Gastroesophageal sphincter (tissue), 3 donors: ENCODE results near the gene EPHB2.

Experiments used
- EP300 ChIP-seq: sonication (generic); formaldehyde crosslinking; IDR thresholded peaks from one replicate; pipeline ENCODE4 v1.6.1; 2017; ENCODE audit warnings: antibody characterized with exemption, mild to moderate bottlenecking
- POLR2A ChIP-seq, 2 donors: fragments of 450-650 bp; IDR thresholded peaks; one replicate each; pipeline ENCODE4 v1.6.1; 2017; ENCODE audit warnings: antibody characterized with exemption in 2 of 2, mild to moderate bottlenecking in 2 of 2, moderate library complexity in 1 of 2
- POLR2AphosphoS5 ChIP-seq: sonication (generic); formaldehyde crosslinking; IDR thresholded peaks from one replicate; pipeline ENCODE4 v1.6.1; 2017; ENCODE audit warnings: antibody characterized with exemption
- TF ChIP-seq, protein P1 (sequence below), 4 experiments: fragments of 200-600 bp in 2 of 4; fragments of 450-650 bp in 2 of 4; sonication (generic) in 1 of 4; IDR thresholded peaks; one replicate each; pipeline ENCODE4 v1.5.1; 2017 to 2019; ENCODE audit warnings: antibody characterized with exemption in 4 of 4, mild to moderate bottlenecking in 2 of 4, moderate library complexity in 2 of 4

DNA sequence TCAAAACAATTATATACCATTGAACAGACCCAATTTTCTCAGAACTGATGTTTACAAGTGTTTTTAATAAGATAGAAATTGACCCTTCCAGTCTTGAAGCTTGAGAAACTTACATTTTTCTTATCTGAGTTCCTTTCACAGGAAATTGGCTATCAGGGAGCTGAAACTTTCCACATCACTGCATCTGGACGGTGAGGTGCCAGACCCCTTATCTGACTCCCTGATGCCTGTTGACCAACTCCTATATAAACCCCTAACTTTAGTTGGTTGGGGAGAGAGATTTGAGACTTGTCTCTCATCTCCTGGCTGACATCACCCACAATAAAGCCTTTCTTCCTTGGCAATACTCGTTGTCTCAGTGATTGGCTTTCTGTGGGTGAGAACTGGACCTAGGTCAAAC, 230.6 kb downstream of the EPHB2 start:
- TF ChIP-seq POLR2A (IDR thresholded peaks at IDR 0.05) (no peak), POLR2AphosphoS5 (no peak), EP300 (no peak)
- TF ChIP-seq, protein P1, sequence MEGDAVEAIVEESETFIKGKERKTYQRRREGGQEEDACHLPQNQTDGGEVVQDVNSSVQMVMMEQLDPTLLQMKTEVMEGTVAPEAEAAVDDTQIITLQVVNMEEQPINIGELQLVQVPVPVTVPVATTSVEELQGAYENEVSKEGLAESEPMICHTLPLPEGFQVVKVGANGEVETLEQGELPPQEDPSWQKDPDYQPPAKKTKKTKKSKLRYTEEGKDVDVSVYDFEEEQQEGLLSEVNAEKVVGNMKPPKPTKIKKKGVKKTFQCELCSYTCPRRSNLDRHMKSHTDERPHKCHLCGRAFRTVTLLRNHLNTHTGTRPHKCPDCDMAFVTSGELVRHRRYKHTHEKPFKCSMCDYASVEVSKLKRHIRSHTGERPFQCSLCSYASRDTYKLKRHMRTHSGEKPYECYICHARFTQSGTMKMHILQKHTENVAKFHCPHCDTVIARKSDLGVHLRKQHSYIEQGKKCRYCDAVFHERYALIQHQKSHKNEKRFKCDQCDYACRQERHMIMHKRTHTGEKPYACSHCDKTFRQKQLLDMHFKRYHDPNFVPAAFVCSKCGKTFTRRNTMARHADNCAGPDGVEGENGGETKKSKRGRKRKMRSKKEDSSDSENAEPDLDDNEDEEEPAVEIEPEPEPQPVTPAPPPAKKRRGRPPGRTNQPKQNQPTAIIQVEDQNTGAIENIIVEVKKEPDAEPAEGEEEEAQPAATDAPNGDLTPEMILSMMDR (IDR thresholded peaks at IDR 0.05): no peak
